GM21723 (cell line): ENCODE results near the gene CYBC1.

ENCODE experiments used
- ATAC-seq: cut with Tn5 transposase; IDR thresholded peaks from one replicate; pipeline ENCODE4 v1.9.1; 2021; ENCODE audit warnings: mild to moderate bottlenecking, moderate library complexity; ENCODE audit not compliant: unreplicated experiment

Gene CYBC1

DNA sequence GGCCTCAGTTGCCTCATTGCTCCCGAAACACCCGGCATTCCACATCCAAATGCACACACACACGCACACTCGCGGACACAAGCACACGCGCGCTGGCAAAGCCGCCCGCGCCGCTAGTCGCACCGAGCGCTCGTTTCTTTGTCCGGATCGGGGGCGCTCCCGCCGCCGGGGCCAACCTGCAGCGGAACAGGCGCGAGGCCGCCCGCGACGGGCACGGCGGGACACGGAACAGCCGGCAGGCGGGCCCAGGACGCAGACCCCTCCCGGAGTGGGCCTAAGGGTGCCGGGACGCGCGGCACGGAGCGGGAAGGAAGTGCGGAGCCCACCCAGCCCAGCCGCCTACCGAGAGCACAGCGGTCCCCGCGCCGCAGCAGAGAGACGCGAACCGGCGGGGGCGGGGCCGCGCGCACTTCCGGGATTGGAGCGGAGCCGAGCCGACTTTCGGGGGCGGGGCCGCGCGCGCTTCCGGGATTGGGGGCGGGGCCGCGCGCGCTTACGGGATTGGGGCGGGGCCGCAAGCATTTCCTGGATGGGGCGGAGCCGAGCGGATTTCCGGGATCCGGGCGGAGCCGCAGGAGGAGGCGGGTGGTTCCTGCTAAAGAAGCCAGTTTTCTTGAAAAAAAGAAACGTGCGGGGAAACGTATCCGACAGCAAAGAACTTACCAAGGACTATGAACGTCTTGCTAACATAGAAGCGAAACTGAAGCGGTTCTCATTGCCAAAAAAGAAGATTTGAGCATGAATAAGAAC lies at the start of gene CYBC1:
TSS of gene CYBC1 (minus strand) at position 396 of the 750 bp plus-strand sequence. CDS start 1,498 bp downstream, outside the sequence.
- peak; percentile 69 for ATAC-seq

DNA sequence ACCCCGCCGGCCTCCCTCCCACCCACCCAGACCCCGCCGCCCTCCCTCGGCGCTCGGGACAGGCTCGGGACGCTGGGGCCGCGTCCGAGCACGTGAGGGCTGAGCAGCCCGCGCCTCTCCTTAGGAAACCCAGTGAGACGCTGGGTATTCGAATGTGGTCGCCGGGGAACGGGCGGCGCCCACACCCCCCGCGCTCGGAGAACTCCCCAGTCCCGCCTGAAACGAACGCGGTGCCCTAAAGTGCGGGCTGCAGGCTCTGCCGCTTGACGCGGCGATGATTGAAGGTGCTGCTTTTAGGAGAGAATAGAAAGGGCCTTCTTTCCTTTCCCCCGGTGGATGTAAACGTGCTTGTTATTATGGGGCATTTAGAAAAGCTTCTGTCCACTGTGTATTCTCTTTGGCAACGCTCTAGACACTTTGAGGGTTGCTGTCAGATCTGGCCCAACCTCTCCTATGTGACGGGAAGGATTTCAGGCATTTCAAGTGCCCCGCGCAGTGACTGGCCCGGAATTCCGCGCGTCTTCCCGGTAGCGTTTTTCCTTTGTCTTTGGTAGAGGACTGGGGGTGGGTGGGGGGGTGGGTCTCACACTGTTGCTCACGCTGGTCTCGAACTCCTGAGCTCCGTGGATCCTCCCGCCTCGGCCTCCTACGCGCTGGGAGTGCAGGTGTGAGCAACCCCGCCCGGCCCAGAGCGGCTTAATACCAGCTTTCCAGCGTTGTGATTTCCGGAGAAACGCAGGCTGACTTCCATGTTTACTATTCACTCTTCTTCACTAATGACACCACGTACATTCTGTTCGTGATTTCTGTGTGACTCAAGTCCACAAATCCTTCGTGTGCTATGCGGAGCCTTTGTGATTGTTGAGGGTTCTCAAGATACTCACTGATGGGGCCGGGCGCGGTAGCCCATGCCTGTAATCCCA lies 47.2 kb upstream of the CYBC1 start:
- peak; percentile 9 for ATAC-seq

DNA sequence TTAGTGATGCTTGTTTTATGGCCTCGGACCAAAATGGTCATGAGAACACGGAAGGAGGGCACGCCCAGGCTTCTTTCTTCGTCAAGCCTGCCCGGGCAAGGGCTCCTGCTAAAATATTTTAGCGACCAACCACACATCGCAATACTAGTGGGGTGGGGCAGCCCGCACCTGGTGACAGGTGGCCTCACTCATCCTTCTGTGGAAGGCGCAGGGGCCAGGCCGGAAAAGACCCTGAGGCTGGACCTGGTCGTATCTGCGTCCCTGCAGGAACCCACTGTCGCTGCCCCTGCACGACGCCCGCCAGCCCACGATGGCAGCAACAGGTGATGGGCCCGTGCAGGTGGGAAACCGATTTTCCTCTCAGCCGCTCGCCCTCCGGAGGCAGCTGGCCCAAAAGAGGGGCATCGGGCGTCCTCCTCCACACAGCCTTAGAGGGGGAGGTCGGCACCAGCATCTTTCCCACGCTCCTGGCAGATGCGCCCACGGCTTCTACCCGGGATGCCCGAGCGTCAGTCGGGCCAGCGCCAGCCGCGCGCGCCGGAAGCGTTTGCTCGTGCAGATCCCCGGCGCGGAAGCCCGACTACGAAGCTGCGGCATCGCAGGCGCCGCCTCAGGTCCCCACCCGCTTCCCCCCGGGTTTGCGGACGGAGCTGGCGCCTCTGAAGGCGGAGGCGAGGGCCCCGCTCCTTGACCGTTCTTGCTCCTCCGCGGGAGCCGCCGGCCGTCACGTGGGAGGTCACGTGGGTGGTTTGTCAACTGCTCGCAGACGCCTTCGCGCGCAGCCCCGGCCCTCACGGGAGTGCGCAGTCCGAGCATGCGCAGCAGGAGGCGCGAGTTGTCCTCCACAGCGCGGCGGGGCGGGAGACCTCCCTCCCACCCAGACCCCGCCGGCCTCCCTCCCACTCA lies 46.2 kb upstream of the CYBC1 start:
- ATAC-seq, result peak; percentile 55

DNA sequence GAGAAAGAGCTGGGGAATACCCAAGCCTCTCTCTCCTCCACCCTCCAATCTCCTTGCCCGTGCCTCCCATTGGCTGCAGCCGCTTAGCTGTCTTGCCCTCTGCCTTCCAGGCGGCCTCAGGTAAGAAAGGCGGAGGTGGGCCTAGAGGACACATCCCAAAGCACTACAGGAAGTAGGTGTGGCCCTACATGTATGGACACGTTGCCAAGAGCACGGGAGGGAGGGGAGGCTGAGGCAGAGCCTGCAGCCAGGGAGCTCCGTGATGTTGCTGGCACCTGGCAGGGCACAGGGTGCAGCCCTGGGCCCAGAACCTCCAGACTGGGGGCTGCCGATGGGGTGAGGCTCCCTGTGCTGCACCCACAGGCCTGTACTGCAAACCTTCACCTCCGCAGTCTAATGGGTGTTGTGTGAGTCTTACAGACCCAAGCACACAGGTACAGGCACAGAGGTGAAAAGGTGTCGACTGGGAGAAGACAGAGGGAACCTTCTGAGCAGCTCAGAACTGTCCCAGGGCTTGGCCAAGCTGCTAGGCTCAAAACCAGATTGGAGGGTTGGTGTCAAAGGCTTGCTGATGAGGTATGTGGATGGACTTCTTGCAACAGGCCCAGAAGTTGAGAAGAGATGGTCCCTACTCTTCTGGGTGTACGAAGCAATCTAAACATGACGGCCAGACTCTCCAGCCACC lies 45.4 kb upstream of the CYBC1 start:
- no peak for ATAC-seq

DNA sequence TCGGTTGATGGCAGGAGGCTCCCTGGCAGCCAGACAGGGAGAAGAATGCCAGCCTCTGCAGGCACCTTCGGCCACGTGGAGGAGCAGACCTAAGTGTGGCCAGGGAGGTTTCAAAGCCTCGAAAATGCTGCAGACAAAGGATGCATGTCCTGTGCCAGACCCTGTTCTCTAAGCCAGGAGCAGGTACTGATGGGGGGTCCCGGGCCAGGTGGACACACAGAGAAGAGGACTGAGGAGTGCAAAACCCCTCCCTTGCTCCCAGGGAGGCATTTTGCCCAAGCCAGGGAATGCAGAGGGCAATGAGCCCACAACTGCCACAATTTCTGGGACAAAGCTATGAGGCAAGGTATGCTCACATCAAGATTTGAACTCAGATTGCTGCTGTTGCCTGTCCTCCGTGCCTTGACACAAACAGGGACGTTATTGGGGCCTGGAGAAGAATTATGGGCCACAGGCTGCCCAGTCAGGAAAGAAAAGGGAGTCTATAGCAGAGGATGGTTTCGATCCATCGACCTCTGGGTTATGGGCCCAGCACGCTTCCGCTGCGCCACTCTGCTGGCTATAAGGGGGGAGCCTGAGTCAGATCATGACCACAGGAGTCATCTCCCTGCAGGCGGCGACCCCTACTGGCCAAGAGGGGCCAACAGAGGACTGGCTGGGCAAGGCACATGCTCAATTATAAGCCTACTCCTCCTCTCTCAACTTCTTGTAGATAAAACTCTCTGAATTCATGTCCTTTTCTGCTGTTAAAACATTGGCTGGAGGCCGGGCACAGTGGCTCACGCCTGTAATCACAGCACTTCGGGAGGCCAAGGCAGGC lies 43.9 kb upstream of the CYBC1 start:
- ATAC-seq, result peak; percentile 48

DNA sequence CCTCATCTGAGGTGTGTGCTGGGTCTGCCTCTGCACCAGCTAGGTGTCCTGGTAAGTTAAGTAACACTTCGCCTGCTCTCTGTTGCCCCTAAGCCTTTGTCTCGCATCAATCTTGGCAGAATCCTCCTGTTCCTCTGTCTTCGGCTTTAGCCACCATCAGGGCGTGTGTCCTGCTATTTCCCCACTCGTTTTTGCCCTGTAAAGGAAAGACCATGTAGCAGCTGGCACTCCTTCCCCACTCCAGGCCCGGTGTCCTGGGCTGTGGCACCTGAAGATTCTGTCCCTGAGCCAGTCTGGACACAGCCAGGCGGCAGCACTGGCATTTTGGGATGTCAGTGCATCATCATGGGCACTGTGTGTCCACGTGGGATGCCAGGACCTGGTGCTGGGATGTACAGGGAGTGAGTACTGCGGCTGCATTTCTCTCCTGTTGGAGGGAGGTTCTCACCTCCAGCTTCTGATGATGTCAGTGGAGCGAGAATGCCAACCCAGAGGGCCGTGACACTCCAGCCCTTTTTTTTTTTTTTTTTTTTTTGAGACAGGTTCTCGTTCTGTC lies 42.8 kb upstream of the CYBC1 start:
- no peak for ATAC-seq

DNA sequence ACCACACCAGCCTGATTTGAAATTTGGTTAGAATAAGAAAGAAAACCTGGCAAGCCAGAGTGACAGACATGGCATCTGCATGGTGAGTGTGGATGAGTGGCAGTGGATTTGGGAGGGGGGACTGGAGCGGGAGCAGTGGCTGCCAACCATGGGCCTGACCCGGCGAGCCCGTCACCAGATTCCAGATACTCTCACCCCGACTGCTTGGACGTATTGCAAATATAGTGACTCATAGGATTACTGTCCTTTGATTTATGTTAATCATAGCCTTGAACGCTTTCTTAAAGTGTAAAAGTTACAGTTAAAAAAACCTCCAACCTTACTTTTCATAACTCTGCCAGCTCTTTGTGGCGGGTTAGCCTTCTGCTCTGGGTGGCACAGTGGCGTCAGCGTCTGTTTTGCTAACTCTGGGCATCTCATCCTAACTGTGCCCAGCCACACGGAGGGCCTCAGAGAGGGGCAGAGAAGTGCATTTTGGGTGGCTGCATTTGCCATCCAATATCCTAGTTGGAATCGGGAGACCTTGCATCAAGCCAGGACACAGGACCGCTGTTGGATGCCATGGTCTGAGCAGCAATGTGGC lies 42.2 kb upstream of the CYBC1 start:
- no peak for ATAC-seq

DNA sequence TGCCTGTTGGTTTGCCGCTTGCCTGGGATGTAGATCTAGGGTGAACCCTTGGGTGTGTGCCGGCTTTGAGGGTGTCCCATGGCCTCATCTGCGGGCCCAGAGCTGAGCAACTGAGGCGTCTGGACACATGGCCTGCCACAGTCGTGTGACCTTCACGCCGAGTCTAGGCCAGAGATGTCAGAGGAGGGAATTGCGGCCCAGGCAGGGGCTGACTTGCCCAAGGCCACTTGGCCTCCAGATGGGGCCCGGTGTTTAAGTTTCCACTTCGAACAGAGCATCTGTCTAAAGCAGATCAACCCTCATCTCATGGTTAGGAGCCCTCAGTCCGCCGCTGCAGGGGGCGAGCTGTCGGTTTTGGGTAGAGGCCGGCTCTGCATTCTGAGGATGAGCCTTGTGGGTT lies 41.0 kb upstream of the CYBC1 start:
- ATAC-seq, result no peak

DNA sequence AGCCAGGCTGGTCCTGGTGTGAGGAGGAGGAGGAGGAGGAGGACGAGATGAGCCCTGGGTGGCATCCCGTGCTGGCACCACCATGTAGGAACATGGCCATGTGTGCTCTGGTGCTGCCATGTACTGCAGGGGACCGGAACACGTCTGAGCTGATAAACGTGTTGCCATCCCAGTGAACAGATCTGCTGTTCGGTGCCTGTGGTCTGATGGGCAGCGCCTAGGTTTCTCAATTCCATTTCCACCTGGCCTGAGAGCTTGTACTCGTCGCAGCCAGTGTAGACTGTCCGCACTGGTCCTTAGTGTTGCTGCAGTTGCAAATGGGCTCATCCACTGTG lies 40.6 kb upstream of the CYBC1 start:
- no peak for ATAC-seq

DNA sequence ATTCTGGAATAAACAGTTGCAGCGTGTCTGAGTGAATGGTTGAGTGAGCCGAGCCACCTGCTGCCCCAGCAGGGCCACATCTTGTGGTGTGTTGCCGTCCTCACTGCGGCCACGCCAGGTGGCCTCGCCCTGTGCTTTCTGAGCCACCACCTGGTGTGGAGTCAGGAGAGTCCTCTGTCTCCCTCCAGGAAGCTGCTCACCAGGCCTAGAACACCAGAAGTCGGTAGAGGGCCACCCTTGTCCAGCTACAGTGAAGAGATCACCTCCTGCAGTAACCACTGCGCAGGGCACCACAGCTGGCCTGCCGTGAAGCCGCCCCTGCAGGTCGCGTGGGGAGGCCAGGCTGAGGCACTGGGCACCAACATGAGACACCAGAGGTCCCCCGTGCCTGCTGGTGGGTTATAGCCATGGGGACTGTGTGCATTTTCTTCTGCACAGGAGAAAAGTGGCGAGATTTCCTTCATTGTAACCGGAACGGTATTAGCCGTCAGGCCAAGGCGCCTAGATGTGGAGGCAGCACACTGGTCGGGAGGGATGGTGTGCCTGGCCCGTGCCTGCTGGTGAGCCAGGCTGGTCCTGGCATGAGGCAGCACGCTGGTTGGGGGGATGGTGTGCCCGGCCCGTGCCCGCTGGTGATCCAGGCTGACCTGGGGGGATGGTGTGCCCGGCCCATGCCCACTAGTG lies 40.1 kb upstream of the CYBC1 start:
- ATAC-seq, result no peak

DNA sequence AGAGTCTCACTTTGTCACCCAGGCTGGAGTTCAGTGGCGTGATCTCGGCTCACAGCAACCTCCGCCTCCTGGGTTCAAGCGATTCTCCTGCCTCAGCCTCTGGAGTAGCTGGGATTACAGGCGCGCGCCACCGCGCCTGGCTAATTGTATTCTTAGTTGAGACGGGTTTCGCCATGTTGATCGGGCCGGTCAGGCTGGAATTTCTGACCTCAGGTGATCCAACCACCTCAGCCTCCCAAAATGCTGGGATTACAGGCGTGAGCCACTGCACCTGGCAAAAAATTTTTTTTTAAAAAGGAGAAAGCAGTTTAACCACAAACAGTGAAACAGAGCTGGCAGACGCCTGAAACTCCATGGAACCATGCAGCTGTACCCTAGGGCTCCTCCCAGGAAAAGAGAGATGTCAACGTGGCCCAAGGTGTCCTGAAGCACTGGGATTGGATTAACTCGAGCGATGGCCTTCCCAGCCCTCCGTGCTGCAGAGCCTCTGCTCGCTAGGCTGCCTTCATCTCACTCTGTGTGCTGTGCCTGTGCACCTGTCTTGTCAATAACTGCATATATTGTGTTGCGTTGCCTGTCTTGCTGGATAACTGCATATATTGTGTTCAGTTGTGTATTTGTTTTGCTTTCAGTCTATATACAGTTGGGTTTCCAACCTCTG lies 39.4 kb upstream of the CYBC1 start:
- ATAC-seq, result no peak

DNA sequence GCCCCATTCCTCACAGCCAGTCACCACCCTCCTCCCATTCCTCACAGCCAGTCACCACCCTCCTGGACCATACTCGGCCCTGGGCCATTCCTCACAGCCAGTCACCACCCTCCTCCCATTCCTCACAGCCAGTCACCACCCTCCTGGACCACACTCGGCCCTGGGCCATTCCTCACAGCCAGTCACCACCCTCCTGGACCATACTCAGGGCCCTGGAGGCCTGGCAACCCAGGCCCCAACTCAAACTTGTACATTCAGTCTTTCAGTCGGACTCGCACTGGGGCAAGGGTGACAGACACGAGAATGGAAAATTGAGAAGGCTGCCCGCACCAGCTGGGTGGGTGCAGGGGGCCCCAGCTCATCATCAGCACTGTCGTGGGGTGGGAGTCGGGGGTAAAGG lies 38.6 kb upstream of the CYBC1 start:
- ATAC-seq, result no peak

DNA sequence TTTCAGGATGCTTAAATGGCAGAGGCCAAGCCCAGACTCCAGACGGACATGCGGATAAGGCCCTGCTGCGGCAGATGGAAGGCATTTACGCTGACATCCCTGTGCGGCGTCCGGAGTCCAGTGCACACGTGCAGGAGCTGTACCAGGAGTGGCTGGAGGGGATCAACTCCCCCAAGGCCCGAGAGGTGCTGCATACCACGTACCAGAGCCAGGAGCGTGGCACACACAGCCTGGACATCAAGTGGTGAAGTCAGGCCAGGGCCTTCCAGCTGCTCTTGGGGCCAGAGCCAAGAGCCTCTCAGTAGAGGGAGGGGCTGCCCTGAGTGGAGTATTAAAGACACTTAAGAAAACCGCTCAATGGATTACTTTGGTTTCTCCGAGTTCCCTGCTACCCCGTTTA lies 37.4 kb upstream of the CYBC1 start:
- no peak for ATAC-seq

DNA sequence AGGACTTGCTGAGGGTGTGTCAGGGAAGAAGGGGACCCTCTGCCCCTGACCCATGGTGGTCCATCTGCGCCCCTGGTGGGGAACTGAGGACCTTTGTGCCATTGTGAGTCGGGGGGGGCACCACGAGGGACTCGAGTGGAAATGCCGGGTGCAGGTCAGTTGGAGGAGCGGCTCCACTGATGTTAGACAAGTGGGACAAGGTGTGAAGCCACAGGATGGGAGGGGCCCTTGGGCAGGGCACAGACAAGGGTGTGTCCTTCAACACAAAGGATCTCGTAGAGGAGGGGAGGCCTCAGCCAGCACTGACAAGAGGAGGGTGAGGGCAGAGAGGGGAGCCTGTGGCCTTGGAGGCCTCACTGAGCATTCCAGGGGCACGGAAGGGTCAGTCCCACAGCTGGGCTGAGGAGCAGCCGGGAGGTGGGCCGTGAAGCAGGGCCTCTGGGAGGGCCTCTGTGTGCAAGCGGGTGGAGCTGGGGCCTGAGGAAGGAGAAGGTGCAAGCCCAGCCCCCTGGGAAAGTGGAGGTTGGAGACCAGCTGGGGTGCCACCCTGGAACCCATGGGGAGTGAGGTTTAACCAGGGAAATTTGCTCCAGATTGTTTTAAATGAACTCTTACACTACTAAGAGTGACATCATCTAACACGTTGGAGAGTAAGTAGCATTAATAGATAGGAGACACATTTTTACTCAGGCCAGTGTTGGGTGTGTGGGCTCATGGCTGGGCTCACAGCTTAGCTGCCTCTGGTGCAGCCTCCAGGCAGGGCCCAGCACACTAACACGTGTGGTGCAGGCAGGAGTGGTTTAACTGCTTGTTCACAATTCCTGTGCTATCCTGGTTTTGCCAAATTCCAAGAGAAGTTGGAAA lies 35.9 kb upstream of the CYBC1 start:
- no peak for ATAC-seq

DNA sequence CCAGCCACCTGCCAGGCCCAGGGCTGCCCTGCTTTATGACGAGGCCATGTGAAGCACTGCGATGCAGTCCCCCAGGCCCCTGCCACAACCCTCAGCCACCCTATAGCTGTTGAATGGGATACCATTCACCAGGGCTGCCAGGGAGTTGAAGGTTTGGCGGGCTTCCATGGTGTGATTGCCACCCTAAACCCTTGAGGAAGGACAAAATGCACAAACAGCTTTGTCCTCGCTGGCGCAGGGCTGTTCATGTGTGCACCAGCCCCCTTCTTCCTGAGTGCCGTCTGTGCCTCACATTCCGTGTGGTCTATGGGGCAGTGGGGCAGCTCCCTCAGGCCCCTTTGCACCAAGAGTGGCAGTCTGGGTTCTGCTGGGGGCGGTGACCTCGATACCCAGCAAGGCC lies 33.3 kb upstream of the CYBC1 start:
- ATAC-seq, result no peak

DNA sequence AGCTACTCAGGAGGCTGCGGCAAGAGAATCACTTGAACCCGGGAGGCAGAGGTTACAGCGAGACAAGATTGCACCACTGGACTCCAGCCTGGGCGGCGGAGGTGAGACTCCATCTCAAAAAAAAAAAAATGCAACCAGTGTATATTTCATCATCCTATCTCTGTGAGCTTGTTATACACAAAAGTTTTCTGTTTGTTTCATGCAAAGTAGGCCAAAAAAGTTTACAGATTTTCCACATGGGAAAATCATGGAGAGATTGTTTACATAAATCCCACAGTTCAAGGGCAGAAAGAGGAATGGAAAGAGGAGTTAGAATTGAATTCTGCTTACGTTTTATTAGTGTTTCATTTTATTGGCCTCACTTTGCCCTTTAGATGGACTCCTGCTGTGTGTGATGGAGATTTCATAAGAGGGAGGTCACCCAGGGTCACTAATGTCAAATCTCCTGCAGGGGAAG lies 32.7 kb upstream of the CYBC1 start:
- ATAC-seq, result no peak

DNA sequence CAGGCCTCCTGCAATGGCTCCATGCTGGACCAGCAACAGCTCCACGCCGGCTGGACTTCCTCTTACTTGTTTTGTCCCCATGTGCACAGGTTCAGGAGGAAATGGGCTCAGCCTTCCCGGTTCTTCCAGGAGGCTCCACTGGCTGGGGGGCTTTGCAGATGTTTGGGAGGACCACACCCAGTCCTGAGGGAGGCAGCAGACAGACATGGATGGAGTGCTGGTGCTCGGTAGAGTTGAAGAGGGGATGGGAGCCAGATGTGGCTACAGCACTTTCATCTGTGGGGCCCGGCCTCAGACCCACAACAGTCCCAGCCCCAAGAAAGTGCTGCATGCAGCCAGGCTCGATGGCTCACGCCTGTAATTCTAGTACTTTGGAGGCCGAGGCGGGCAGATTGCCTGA lies 29.8 kb upstream of the CYBC1 start:
- no peak for ATAC-seq
